Putamen (tissue), 1 donor: Measurements from ENCODE around the gene BBS2.

Experiments
- DNase-seq: peaks from one replicate; pipeline ENCODE4 v3.0.0-alpha.2; 2016; ENCODE audit warnings: low spot score

The BBS2 gene

GRCh38 chr16:56477096-56477878 lies 42.5 kb downstream of the BBS2 start:
- DNase-seq, result peak; percentile 63

- DNase-seq, result no peak
Measured at GRCh38 chr16:56475201-56475600, 44.6 kb downstream of the BBS2 start.

- DNase-seq, result no peak
Measured at GRCh38 chr16:56470666-56471065, 49.2 kb downstream of the BBS2 start.

GRCh38 chr16:56470232-56470631 lies 49.6 kb downstream of the BBS2 start:
- DNase-seq, result no peak

- DNase-seq, result no peak
Measured at GRCh38 chr16:56469748-56470147, 50.1 kb downstream of the BBS2 start.

- no peak for DNase-seq
Measured at GRCh38 chr16:56468800-56469199, 51.0 kb downstream of the BBS2 start.

GRCh38 chr16:56466344-56466743 lies 53.5 kb downstream of the BBS2 start:
- DNase-seq, result no peak

- DNase-seq, result no peak
Measured at GRCh38 chr16:56463153-56463552, 56.7 kb downstream of the BBS2 start.

GRCh38 chr16:56462064-56462796 lies 57.6 kb downstream of the BBS2 start:
- DNase-seq, result no peak

- DNase-seq, result no peak
Measured at GRCh38 chr16:56460101-56460500, 59.7 kb downstream of the BBS2 start.

GRCh38 chr16:56457927-56458470 lies 61.8 kb downstream of the BBS2 start:
- DNase-seq, result no peak

- DNase-seq, result no peak
Measured at GRCh38 chr16:56451753-56452689, 67.8 kb downstream of the BBS2 start.

GRCh38 chr16:56450986-56451752 lies 68.7 kb downstream of the BBS2 start, which contains the start of the genes NUDT21 and OGFOD1:
NUDT21 (minus strand) TSS chr16:56451332; CDS start chr16:56451202, 130 bp downstream.
OGFOD1 (plus strand) TSS chr16:56451554; CDS start chr16:56451613, 59 bp downstream.
- peak; percentile 99 for DNase-seq

GRCh38 chr16:56450275-56450985 lies 69.4 kb downstream of the BBS2 start:
- no peak for DNase-seq

- no peak for DNase-seq
Measured at GRCh38 chr16:56448005-56448404, 71.8 kb downstream of the BBS2 start.

GRCh38 chr16:56447286-56447685 lies 72.5 kb downstream of the BBS2 start:
- no peak for DNase-seq

- DNase-seq, result no peak
Measured at GRCh38 chr16:56438038-56438437, 81.8 kb downstream of the BBS2 start.

GRCh38 chr16:56436258-56436657 lies 83.6 kb downstream of the BBS2 start:
- no peak for DNase-seq
